Thyroid gland (tissue), 4 donors: ENCODE results near the gene ATP2C1. TPM values are rescaled to one million over a fixed set of nuclear protein-coding genes. Genes with fewer than 3 reads are reported as not detected.

Source experiments
- DNase-seq, 2 donors: peaks; one replicate each; pipeline ENCODE4 v3.0.0-alpha.2; 2019
- H3K27ac ChIP-seq, 3 donors: fragments of 200-600 bp; sonication (generic); 1 replicate in 2 of 3; 2 replicates in 1 of 3; pipeline ENCODE4 v1.5.1; 2016 to 2019; ENCODE audit warnings: mild to moderate bottlenecking in 1 of 3, moderate library complexity in 1 of 3
- H3K27me3 ChIP-seq: fragments of 200-600 bp; sonication (generic); one replicate; pipeline ENCODE4 v1.5.1; 2019
- H3K36me3 ChIP-seq, 2 donors: fragments of 200-600 bp; sonication (generic); one replicate each; pipeline ENCODE4 v1.5.1; 2016 to 2019
- H3K4me1 ChIP-seq, 2 donors: fragments of 200-600 bp; sonication (generic); one replicate each; pipeline ENCODE4 v1.5.1; 2017 to 2019
- H3K4me3 ChIP-seq, 3 donors: fragments of 200-600 bp; sonication (generic); replicated peaks in 1 of 3; 1 replicate in 2 of 3; 2 replicates in 1 of 3; pipeline ENCODE4 v1.5.1; 2016; ENCODE audit warnings: mild to moderate bottlenecking in 1 of 3
- H3K9me3 ChIP-seq: fragments of 200-600 bp; sonication (generic); one replicate; pipeline ENCODE4 v1.5.1; 2017
- POLR2A ChIP-seq, 2 donors: fragments of 450-650 bp; IDR thresholded peaks; one replicate each; pipeline ENCODE4 v1.6.1; 2017; ENCODE audit warnings: antibody characterized with exemption in 2 of 2, mild to moderate bottlenecking in 2 of 2, moderate library complexity in 1 of 2
- whole genome bisulfite sequencing, 2 donors: methylation state at CpG; one replicate each; pipeline ENCODE4 v1.1.5; 2017; 5-methylcytosine and 5-hydroxymethylcytosine counted together
- intact Hi-C: fragments of 100-400 bp; cut with DNase I; formaldehyde crosslinking; loops from one replicate; pipeline ENCODE4 v1.15.1; 2023
- total RNA-seq, 4 donors: library from RNA; depleted of rRNA; stranded (reverse); fragments of >200 nt; gene quantifications; one replicate each; pipeline ENCODE4 v1.2.3, GENCODE V29; 2016
- TF ChIP-seq, protein P1 (sequence below), 6 experiments: fragments of 200-600 bp in 3 of 6; fragments of 450-650 bp in 3 of 6; sonication (generic) in 3 of 6; IDR thresholded peaks; one replicate each; pipeline ENCODE4 v1.5.1; 2016 to 2019; ENCODE audit warnings: antibody characterized with exemption in 6 of 6, mild to moderate bottlenecking in 2 of 6, inconsistent platforms in 1 of 6, moderate library complexity in 1 of 6

The ATP2C1 gene
- total RNA-seq, 4 donors from 2014 or later, result 58.9 to 89.2 (median 62.0) TPM

DNA sequence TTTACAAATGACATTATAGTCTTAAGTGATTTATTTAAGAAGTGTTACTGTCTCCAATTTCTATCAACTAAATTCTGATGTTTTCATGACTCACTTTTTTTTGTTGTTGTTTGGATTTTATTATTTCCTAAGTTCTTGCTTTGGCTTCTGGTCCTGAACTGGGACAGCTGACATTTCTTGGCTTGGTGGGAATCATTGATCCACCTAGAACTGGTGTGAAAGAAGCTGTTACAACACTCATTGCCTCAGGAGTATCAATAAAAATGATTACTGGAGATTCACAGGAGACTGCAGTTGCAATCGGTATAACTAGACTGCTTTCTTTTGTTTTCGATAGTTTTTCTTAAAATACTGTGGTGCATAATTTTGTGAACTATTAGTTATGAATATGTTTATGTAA is 85.2 kb downstream of the ATP2C1 start:
- 93% methylated on average over 2 of the region's 2 CpGs for WGBS, 2 donors
- Histone ChIP-seq H3K4me3 (no peak overlapping the region), H3K27ac (no peak overlapping the region), H3K9me3 (no peaks in the 10 kb centered on the region), H3K4me1 (no peaks in the 10 kb centered on the region), H3K36me3 (no peaks in the 10 kb centered on the region), H3K27me3 (no peaks in the 10 kb centered on the region)
- no peak for DNase-seq
- intact Hi-C loops, result no loop called here
- no peak for TF ChIP-seq POLR2A (IDR thresholded peaks at IDR 0.05)
- TF ChIP-seq, protein P1, sequence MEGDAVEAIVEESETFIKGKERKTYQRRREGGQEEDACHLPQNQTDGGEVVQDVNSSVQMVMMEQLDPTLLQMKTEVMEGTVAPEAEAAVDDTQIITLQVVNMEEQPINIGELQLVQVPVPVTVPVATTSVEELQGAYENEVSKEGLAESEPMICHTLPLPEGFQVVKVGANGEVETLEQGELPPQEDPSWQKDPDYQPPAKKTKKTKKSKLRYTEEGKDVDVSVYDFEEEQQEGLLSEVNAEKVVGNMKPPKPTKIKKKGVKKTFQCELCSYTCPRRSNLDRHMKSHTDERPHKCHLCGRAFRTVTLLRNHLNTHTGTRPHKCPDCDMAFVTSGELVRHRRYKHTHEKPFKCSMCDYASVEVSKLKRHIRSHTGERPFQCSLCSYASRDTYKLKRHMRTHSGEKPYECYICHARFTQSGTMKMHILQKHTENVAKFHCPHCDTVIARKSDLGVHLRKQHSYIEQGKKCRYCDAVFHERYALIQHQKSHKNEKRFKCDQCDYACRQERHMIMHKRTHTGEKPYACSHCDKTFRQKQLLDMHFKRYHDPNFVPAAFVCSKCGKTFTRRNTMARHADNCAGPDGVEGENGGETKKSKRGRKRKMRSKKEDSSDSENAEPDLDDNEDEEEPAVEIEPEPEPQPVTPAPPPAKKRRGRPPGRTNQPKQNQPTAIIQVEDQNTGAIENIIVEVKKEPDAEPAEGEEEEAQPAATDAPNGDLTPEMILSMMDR (IDR thresholded peaks at IDR 0.05), result no peak

DNA sequence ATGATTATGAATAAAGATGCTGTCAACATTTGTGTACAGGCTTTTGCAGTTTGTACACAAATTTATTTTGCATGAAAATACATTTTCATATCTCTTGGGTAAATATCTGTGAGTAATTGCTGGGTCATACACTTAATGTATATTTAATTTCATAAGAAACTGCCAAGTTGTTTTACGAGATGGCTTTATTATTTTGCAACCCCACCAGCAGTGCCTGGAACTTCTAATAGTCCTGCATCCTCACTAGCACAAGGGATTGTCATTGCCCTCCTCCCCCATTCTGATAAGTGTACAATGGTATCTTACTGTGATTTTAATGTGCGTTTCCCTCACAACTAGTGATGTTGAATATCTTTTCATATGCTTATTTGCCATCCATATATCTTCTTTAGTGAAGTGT is 87.6 kb downstream of the ATP2C1 start:
- Histone ChIP-seq H3K4me1 (no peaks in the 10 kb centered on the region), H3K27me3 (no peaks in the 10 kb centered on the region), H3K27ac (no peak overlapping the region), H3K36me3 (no peaks in the 10 kb centered on the region), H3K4me3 (no peak overlapping the region), H3K9me3 (no peaks in the 10 kb centered on the region)
- 91 to 93% methylated on average over 2 of the region's 2 CpGs for WGBS, 2 donors
- DNase-seq, result no peak
- intact Hi-C loops, result no loop called here
- TF ChIP-seq, protein P1 (IDR thresholded peaks at IDR 0.05), result no peak
- no peak for TF ChIP-seq POLR2A (IDR thresholded peaks at IDR 0.05)

DNA sequence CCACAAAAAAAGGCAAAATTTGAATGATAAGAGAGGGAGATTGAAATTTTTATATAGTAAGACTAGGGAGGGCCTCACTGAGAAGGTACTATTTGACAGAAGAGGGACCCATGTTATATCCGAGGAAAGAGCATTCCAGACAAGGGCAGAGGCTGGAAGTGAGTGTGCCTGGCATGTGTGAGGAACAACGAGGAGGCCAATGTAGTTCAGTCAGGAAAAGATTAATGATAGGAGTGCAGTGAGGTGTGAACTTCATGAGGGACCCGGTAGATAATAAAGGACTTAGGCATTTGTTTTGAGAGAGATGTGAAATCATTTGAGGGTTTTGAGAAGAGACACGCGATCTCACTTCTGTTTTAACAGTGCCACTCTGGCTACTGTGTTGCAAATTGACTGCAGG is 96.4 kb downstream of the ATP2C1 start:
- H3K9me3 ChIP-seq, result no peaks in the 10 kb centered on the region
- no peak overlapping the region for H3K4me3 ChIP-seq
- peaks cover 0 to 2% of the 10 kb centered on the region in 2 donors for H3K36me3 ChIP-seq
- H3K4me1 ChIP-seq, result peaks cover 0 to 4% of the 10 kb centered on the region in 2 donors
- no peak for DNase-seq
- no peaks in the 10 kb centered on the region for H3K27me3 ChIP-seq
- intact Hi-C loops, result no loop called here
- TF ChIP-seq, protein P1 (IDR thresholded peaks at IDR 0.05), result no peak
- no peak for TF ChIP-seq POLR2A (IDR thresholded peaks at IDR 0.05)
- 33 to 37% methylated on average over 5 of the region's 5 CpGs for WGBS, 2 donors
- H3K27ac ChIP-seq, result no peak overlapping the region

DNA sequence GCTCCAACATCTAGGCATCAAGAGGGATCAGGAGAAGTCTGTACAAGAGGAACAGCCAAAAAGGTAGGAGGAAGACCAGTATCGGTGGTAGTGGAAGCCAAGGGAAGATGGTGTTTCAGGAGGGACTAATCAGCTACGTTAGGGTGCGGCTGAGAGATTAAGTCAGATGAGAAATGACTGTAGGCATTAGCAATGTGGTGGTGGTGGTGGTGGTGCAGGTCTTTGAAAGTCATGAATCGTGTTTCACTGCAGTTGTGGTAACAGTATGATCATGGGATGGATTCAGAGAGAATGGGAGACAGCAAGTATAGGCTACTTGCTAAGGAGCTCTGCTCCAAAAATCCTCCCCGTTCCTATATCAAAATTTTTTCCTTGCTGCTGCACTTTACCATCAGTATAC is 97.2 kb downstream of the ATP2C1 start:
- TF ChIP-seq POLR2A (IDR thresholded peaks at IDR 0.05), result no peak
- TF ChIP-seq, protein P1 (IDR thresholded peaks at IDR 0.05), result no peak
- peaks cover 0 to 2% of the 10 kb centered on the region in 2 donors for H3K36me3 ChIP-seq
- H3K9me3 ChIP-seq, result no peaks in the 10 kb centered on the region
- no peak overlapping the region for H3K4me3 ChIP-seq
- intact Hi-C loops, result no loop called here
- H3K27me3 ChIP-seq, result no peaks in the 10 kb centered on the region
- no peak for DNase-seq
- no peak overlapping the region for H3K27ac ChIP-seq
- 92 to 96% methylated on average over 5 of the region's 5 CpGs for WGBS, 2 donors
- peaks cover 0 to 4% of the 10 kb centered on the region in 2 donors for H3K4me1 ChIP-seq

DNA sequence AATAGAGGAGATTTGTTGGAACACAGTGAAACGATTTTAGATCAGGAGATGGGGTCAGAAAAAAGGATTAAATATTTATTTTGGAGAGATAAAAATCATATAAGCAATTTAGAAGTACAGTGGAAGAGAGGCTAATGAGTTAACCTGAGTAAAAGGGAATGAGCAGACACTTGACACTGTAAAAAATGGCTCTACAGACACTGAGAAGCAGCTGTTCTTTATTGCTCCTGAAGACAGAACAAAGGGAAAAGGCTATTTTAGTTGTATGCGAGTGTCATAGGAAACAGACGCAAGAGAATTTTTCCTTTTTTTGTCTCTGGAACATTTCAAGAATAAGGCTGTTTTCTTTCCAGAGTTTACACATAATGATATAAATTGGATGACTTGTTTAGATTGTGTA is 98.5 kb downstream of the ATP2C1 start:
- no peaks in the 10 kb centered on the region for H3K27me3 ChIP-seq
- peaks cover 0 to 2% of the 10 kb centered on the region in 2 donors for H3K36me3 ChIP-seq
- intact Hi-C loops, result no loop called here
- WGBS, 2 donors, result 86 to 90% methylated on average over 3 of the region's 3 CpGs
- no peak for DNase-seq
- no peaks in the 10 kb centered on the region for H3K9me3 ChIP-seq
- H3K27ac ChIP-seq, result no peak overlapping the region
- no peak for TF ChIP-seq POLR2A (IDR thresholded peaks at IDR 0.05)
- TF ChIP-seq, protein P1 (IDR thresholded peaks at IDR 0.05), result no peak
- H3K4me1 ChIP-seq, result peaks cover 0 to 4% of the 10 kb centered on the region in 2 donors
- no peak overlapping the region for H3K4me3 ChIP-seq
